ENCODE data around the gene HSD17B13.

The HSD17B13 gene

GRCh38 chr4:87322754-87323153 lies at the start of gene HSD17B13:
TSS of gene HSD17B13 (minus strand) at chr4:87322882. CDS start at chr4:87322841, 41 bp downstream.
- TF ChIP-seq CTCF (IDR thresholded peaks at IDR 0.05; ENCODE audit: low read depth, low read length) = no peak
- no peak for DNase-seq (ENCODE audit: extremely low read depth, low read depth)

GRCh38 chr4:87370068-87370467 lies 47.4 kb upstream of the HSD17B13 start:
- DNase-seq (ENCODE audit: extremely low read depth, low read depth) = no peak
- TF ChIP-seq CTCF (IDR thresholded peaks at IDR 0.05; ENCODE audit: low read depth, low read length) = no peak

- DNase-seq (ENCODE audit: extremely low read depth, low read depth) = no peak
- TF ChIP-seq CTCF (IDR thresholded peaks at IDR 0.05; ENCODE audit: low read depth, low read length) = no peak
Observed at GRCh38 chr4:87366521-87367162, 44.0 kb upstream of the HSD17B13 start.

- no peak for DNase-seq (ENCODE audit: extremely low read depth, low read depth)
- TF ChIP-seq CTCF (IDR thresholded peaks at IDR 0.05; ENCODE audit: low read depth, low read length) = no peak
Observed at GRCh38 chr4:87365348-87365747, 42.7 kb upstream of the HSD17B13 start.

GRCh38 chr4:87363552-87363951 lies 40.9 kb upstream of the HSD17B13 start:
- no peak for TF ChIP-seq CTCF (IDR thresholded peaks at IDR 0.05; ENCODE audit: low read depth, low read length)
- DNase-seq (ENCODE audit: extremely low read depth, low read depth) = no peak

GRCh38 chr4:87360338-87360935 lies 37.8 kb upstream of the HSD17B13 start:
- no peak for TF ChIP-seq CTCF (IDR thresholded peaks at IDR 0.05; ENCODE audit: low read depth, low read length)
- no peak for DNase-seq (ENCODE audit: extremely low read depth, low read depth)

- no peak for TF ChIP-seq CTCF (IDR thresholded peaks at IDR 0.05; ENCODE audit: low read depth, low read length)
- no peak for DNase-seq (ENCODE audit: extremely low read depth, low read depth)
Observed at GRCh38 chr4:87359258-87359657, 36.6 kb upstream of the HSD17B13 start.
